ENCODE measurements around the gene AFF1. TPM values are rescaled to one million over a fixed set of nuclear protein-coding genes. Genes with fewer than 3 reads are reported as not detected.

The AFF1 gene
- total and polyA plus RNA-seq, 2 experiments from 2014 or later, result 9.4 to 13.8 TPM

DNA sequence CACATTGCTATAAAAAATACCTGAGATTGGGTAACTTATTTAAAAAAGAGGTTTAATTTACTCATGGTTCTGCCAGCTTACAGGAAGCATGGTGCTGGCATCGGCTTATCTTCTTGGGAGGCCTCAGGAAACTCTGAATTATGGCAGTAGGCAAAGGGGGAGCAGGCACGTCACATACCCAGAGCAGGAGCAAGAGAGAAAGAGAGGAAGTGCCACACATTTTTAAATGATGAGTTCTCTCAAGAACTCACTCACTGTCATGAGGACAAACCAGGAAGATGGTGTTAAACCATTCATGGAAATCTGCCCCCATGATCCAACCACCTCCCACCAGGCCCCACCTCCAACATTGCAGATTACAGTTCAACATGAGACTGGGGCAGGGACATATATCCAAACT lies 10.0 kb upstream of the AFF1 start:
- Histone ChIP-seq H3K27me3 (replicated peaks; ENCODE audit: insufficient read depth) (no peaks in the 10 kb centered on the region), H3K27ac (peak overlapping the region; percentile 55), H3K9me2 (ENCODE audit: insufficient read depth) (no peaks in the 10 kb centered on the region), H4K20me1 (ENCODE audit: insufficient read depth) (no peaks in the 10 kb centered on the region), H3K4me3 (0 out of 2 replicates have a peak overlapping the region, but pooled peaks have one; percentile 3), H3K36me3 (ENCODE audit: low read depth) (no peaks in the 10 kb centered on the region), H3K9ac (peak overlapping the region; percentile 1; the same call in 1 of the 2 replicates), H3K9me3 (ENCODE audit: low read depth) (no peaks in the 10 kb centered on the region), H3F3A (ENCODE audit: insufficient read depth) (peaks cover 34% of the 10 kb centered on the region), H3K79me2 (ENCODE audit: insufficient read depth) (no peaks in the 10 kb centered on the region), H3K4me1 (ENCODE audit: insufficient read depth) (peaks cover 59% of the 10 kb centered on the region), H2AFZ (0 out of 2 replicates have a peak overlapping the region, but pooled peaks have one; percentile 0), H3K4me2 (ENCODE audit: unreplicated experiment) (peak overlapping the region; percentile 34)
- TF ChIP-seq EZH2phosphoT487 (IDR thresholded peaks at IDR 0.05; ENCODE audit: insufficient read depth, low read depth) (no peak), EZH2 (IDR thresholded peaks at IDR 0.05; ENCODE audit: insufficient read depth, poor library complexity, severe bottlenecking) (no peak)
- peak; percentile 78 for DNase-seq
- in situ Hi-C loops (cut with MboI), result loop anchor here (5.0 to 25.0 kb wide), 2 partner anchors 167 to 312 kb away; no protein-coding TSS in a partner anchor
- WGBS, 2 experiments (ENCODE audit: low coverage in 1 of 2, low lambda C conversion rate in 2 of 2, missing lambda C conversion rate in 2 of 2), result 0 to 3% methylated on average over 2 of the region's 2 CpGs

GRCh38 chr4:86926435-86927086 lies 8.2 kb upstream of the AFF1 start:
- Histone ChIP-seq H3K36me3 (ENCODE audit: low read depth) (no peaks in the 10 kb centered on the region), H3K9ac (no peak overlapping the region), H2AFZ (no peak overlapping the region), H3K27ac (peak overlapping the region; percentile 93), H3K79me2 (ENCODE audit: insufficient read depth) (no peaks in the 10 kb centered on the region), H3F3A (ENCODE audit: insufficient read depth) (peaks cover 31% of the 10 kb centered on the region), H3K27me3 (replicated peaks; ENCODE audit: insufficient read depth) (no peaks in the 10 kb centered on the region), H3K9me2 (ENCODE audit: insufficient read depth) (no peaks in the 10 kb centered on the region), H3K9me3 (ENCODE audit: low read depth) (no peaks in the 10 kb centered on the region), H3K4me3 (no peak overlapping the region), H3K4me1 (ENCODE audit: insufficient read depth) (peaks cover 43% of the 10 kb centered on the region), H4K20me1 (ENCODE audit: insufficient read depth) (no peaks in the 10 kb centered on the region), H3K4me2 (ENCODE audit: unreplicated experiment) (no peak overlapping the region)
- WGBS, 2 experiments (ENCODE audit: low coverage in 1 of 2, low lambda C conversion rate in 2 of 2, missing lambda C conversion rate in 2 of 2), result 93 to 96% methylated on average over 6 of the region's 6 CpGs
- in situ Hi-C loops (cut with MboI), result no loop called here
- DNase-seq, result no peak
- no peak for TF ChIP-seq EZH2 (IDR thresholded peaks at IDR 0.05; ENCODE audit: insufficient read depth, poor library complexity, severe bottlenecking)
- no peak for TF ChIP-seq EZH2phosphoT487 (IDR thresholded peaks at IDR 0.05; ENCODE audit: insufficient read depth, low read depth)

GRCh38 chr4:86927843-86928395 lies 6.9 kb upstream of the AFF1 start:
- no peaks in the 10 kb centered on the region for H3K79me2 ChIP-seq (ENCODE audit: insufficient read depth)
- H3K9me2 ChIP-seq (ENCODE audit: insufficient read depth), result no peaks in the 10 kb centered on the region
- H4K20me1 ChIP-seq (ENCODE audit: insufficient read depth), result no peaks in the 10 kb centered on the region
- peak overlapping the region; percentile 30 for H3K4me2 ChIP-seq (ENCODE audit: unreplicated experiment)
- H3F3A ChIP-seq (ENCODE audit: insufficient read depth), result peaks cover 24% of the 10 kb centered on the region
- H3K4me1 ChIP-seq (ENCODE audit: insufficient read depth), result peaks cover 36% of the 10 kb centered on the region
- in situ Hi-C loops (cut with MboI), result no loop called here
- H3K27ac ChIP-seq, result peak overlapping the region; percentile 93
- DNase-seq, result peak; percentile 98
- H3K36me3 ChIP-seq (ENCODE audit: low read depth), result no peaks in the 10 kb centered on the region
- H2AFZ ChIP-seq, result 0 out of 2 replicates have a peak overlapping the region, but pooled peaks have one; percentile 15
- 0 to 3% methylated on average over 2 of the region's 2 CpGs for WGBS, 2 experiments (ENCODE audit: low coverage in 1 of 2, low lambda C conversion rate in 2 of 2, missing lambda C conversion rate in 2 of 2)
- H3K4me3 ChIP-seq, result no peak overlapping the region
- TF ChIP-seq EZH2 (IDR thresholded peaks at IDR 0.05; ENCODE audit: insufficient read depth, poor library complexity, severe bottlenecking), result no peak
- TF ChIP-seq EZH2phosphoT487 (IDR thresholded peaks at IDR 0.05; ENCODE audit: insufficient read depth, low read depth), result no peak
- H3K27me3 ChIP-seq (replicated peaks; ENCODE audit: insufficient read depth), result no peaks in the 10 kb centered on the region
- no peaks in the 10 kb centered on the region for H3K9me3 ChIP-seq (ENCODE audit: low read depth)
- H3K9ac ChIP-seq, result peak overlapping the region; percentile 54

- Histone ChIP-seq H3K27me3 (replicated peaks; ENCODE audit: insufficient read depth) (no peaks in the 10 kb centered on the region), H3K9me3 (ENCODE audit: low read depth) (no peaks in the 10 kb centered on the region), H3K4me2 (ENCODE audit: unreplicated experiment) (peak overlapping the region; percentile 30), H4K20me1 (ENCODE audit: insufficient read depth) (no peaks in the 10 kb centered on the region), H3K9me2 (ENCODE audit: insufficient read depth) (no peaks in the 10 kb centered on the region), H2AFZ (0 out of 2 replicates have a peak overlapping the region, but pooled peaks have one; percentile 15), H3F3A (ENCODE audit: insufficient read depth) (peaks cover 26% of the 10 kb centered on the region), H3K9ac (0 out of 2 replicates have a peak overlapping the region, but pooled peaks have one; percentile 6), H3K4me3 (no peak overlapping the region), H3K27ac (peak overlapping the region; percentile 93), H3K79me2 (ENCODE audit: insufficient read depth) (0 out of 2 replicates have a peak, but pooled peaks cover 4% of the 10 kb centered on the region), H3K4me1 (ENCODE audit: insufficient read depth) (peaks cover 38% of the 10 kb centered on the region), H3K36me3 (ENCODE audit: low read depth) (no peaks in the 10 kb centered on the region)
- no peak for TF ChIP-seq EZH2phosphoT487 (IDR thresholded peaks at IDR 0.05; ENCODE audit: insufficient read depth, low read depth)
- no peak for TF ChIP-seq EZH2 (IDR thresholded peaks at IDR 0.05; ENCODE audit: insufficient read depth, poor library complexity, severe bottlenecking)
- WGBS, 2 experiments (ENCODE audit: low coverage in 1 of 2, low lambda C conversion rate in 2 of 2, missing lambda C conversion rate in 2 of 2), result 95% methylated on average over 10 of the region's 10 CpGs
- DNase-seq, result no peak
- in situ Hi-C loops (cut with MboI), result no loop called here
These were observed 6.2 kb upstream of the AFF1 start for GRCh38 chr4:86928400-86929255.

Data from GM23248 (cell line).